ENCODE measurements around the gene OR10A3.

OR10A3 gene

DNA sequence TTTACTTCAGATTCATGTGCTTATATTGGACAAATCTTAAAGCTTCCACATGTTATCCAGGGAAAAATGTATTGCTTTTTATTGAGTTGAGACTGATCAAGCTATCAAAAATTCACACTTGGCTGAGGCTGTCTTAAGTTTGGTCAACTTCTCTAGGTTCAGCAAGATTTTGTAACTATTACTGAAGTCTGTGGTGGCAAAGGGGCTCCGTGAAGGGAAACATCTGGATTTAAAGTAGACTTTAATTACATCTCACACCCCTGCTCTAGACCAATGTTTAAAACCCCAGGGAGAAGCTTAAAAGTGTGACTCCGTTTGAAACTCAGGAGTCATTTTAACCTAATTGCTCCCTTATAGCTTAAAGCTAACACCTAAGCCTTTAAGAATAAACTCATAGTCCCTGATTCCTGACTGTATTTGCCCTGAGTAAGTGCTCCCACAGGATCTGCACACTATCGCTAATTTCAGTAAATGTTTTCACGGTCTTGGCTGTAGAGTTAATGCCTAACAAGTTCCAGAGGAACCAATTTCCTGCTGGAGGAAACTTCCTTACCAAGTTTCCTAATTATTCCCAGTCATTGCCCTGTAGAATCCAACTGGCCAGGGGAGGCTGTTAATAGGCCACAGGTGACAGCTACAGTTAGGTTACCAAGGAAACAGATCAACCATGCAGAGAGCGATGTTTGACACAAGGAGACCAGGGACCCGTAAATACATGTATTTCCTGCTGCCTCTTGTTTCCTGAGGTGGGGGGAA is 50.9 kb downstream of the OR10A3 start:
- DNase-seq, result no peak

DNA sequence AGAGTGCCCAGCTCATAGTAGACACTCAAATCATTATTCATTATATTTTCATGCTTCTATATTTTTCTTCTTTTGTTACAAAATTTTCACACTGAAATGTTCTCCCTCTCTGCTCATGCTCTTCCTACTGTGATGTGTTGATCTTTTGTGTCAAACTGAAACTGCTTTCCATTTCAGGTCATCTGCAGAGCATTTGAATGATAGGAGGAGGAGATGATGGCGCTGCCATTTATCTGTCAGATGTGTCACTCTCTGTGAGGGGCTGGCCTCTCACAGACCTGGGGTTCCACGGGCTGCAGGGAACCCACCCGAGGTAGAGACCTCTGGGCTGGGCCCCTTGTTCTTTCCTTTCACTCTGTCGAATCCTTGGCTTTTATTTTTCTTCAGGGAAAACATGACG is 51.5 kb downstream of the OR10A3 start:
- no peak for DNase-seq
